HG03039 (cell line): ENCODE results near the gene SKIC8.

Experiments used
- ATAC-seq: cut with Tn5 transposase; IDR thresholded peaks from one replicate; pipeline ENCODE4 v1.9.1; 2021; ENCODE audit warnings: mild to moderate bottlenecking, moderate library complexity; ENCODE audit not compliant: unreplicated experiment

The SKIC8 gene

GRCh38 chr15:78299101-78299930, at the start of gene SKIC8:
TSS of gene SKIC8 (minus strand) at chr15:78299609. CDS start at chr15:78295686, 3,923 bp downstream.
- peak; percentile 70 for ATAC-seq

GRCh38 chr15:78347586-78348543, 48.5 kb upstream of the SKIC8 start:
- ATAC-seq = no peak

- no peak for ATAC-seq
Measured at GRCh38 chr15:78345396-78346125, 46.2 kb upstream of the SKIC8 start.

- ATAC-seq = no peak
Measured at GRCh38 chr15:78343276-78344060, 44.1 kb upstream of the SKIC8 start.

- ATAC-seq = no peak
Measured at GRCh38 chr15:78342021-78342420, 42.6 kb upstream of the SKIC8 start.

- ATAC-seq = no peak
Measured at GRCh38 chr15:78341057-78341987, 41.9 kb upstream of the SKIC8 start.

GRCh38 chr15:78340231-78341056, 41.0 kb upstream of the SKIC8 start, which contains the start of gene CRABP1:
TSS of gene CRABP1 (plus strand) at chr15:78340353. CDS start at chr15:78340429, 76 bp downstream.
- no peak for ATAC-seq

- no peak for ATAC-seq
Measured at GRCh38 chr15:78339559-78339958, 40.1 kb upstream of the SKIC8 start.

- no peak for ATAC-seq
Measured at GRCh38 chr15:78338781-78339180, 39.4 kb upstream of the SKIC8 start.

- no peak for ATAC-seq
Measured at GRCh38 chr15:78335985-78336384, 36.6 kb upstream of the SKIC8 start.

- ATAC-seq = no peak
Measured at GRCh38 chr15:78334845-78335244, 35.4 kb upstream of the SKIC8 start.

GRCh38 chr15:78329625-78330024, 30.2 kb upstream of the SKIC8 start:
- no peak for ATAC-seq

- ATAC-seq = no peak
Measured at GRCh38 chr15:78327466-78327865, 28.1 kb upstream of the SKIC8 start.

- no peak for ATAC-seq
Measured at GRCh38 chr15:78325092-78325843, 25.9 kb upstream of the SKIC8 start.

- no peak for ATAC-seq
Measured at GRCh38 chr15:78324144-78324543, 24.7 kb upstream of the SKIC8 start.

- ATAC-seq = no peak
Measured at GRCh38 chr15:78323693-78324092, 24.3 kb upstream of the SKIC8 start.

- no peak for ATAC-seq
Measured at GRCh38 chr15:78322724-78323521, 23.5 kb upstream of the SKIC8 start.
